Inferior parietal cortex (tissue), 1 donor: Measurements from ENCODE around the gene NDRG4.

Experiments
- DNase-seq: peaks from one replicate; pipeline ENCODE4 v3.0.0-alpha.2; 2016; ENCODE audit errors: extremely low spot score

NDRG4 gene

DNA sequence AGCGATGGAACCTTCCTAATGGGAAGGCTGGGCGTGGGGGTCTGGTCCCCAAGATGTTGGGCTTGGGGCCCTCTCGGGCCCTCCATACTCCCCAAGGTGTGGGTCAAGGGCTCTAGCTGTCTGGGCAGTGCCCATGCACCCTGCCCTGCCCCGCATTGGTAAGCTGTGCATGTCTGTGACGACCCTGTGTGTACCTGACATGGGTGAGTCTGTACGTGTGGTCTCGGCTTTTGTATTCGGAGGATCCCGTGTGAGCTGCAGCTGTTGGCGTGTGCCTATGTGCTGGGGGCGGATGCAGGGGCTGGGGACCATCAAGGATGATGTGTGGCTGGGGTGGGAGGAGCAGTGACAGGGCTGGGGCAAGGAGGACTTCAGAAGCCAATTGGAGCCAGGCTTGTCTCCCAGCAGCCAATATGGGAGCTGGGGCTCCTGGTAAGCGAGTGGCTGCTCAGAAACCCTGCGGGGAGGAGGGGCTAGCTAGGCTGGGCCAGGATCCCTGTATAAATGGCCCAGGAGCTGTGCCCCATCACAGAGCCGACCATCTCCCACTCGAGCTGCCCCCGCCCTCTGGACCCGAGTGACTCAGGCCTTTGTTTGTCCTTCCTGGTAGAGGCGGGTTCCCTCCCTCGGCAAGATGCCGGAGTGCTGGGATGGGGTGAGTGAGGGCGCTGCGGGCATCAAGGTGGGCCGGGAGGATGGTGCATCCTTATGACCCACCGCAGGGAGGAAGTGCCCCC lies at the start of gene NDRG4:
TSS of gene NDRG4 (plus strand) at position 529 of the 737 bp plus-strand sequence. CDS start at position 635, 106 bp downstream.
- peak; percentile 87 for DNase-seq

DNA sequence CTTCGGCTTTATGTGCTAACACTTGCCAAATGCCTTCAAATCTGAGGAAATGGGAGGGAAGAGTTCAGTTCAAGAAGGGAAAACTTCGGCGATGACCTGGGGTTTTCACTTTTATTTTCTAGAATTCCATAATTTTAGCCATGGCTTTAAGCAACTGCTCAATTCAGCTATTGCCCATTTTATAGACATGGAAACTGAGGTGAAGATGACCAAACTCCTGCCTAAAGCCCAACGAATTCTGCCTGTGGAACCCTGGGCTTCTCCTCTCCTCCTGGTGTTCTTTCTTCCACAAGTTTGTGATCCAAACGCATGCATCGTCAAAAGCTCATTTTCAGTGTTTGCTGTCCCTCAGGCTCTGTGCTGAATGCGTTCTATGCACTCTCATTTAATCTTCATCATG lies 49.4 kb upstream of the NDRG4 start:
- DNase-seq, result no peak

DNA sequence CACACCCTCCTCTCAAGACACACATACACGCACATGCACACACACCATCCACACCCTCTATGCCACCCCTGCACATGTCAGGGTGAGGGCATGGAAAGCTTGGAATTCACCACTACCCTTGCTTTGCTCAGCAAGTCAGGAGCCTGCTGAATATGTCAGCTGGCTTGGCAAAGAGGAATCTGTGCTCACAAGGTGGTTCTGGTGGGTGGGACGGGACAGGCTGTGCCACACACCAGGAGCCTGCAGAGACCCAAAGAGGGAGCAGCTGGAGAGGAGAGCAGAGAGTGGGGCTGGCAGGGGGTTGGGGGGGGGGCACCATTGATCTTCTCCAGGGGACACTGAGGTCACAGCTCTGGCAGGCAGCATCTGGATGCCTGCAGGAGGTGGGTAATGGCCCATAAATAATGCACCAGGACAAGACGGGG lies 48.7 kb upstream of the NDRG4 start:
- no peak for DNase-seq

DNA sequence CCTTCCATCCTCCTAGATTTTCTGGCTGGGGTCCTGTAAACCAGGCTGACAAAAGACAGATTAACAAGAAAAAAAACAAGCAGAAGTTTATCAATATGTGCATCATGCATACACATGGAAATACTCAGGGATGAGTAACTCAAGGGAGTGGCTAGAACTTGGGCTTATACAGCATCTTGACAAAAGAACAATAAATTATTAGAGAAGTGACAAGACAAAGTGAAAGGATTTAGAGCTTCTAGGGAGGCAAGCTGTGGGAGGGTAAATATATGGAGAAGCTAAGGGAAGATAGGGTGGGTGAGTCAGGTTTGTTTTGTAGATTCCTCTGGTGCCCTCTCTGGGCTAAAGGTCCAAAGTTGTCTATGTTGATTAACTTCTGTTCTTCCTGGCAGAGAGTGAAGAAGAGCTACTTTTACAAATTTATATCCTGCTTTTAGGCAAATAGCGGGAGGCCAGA lies 48.0 kb upstream of the NDRG4 start:
- no peak for DNase-seq

DNA sequence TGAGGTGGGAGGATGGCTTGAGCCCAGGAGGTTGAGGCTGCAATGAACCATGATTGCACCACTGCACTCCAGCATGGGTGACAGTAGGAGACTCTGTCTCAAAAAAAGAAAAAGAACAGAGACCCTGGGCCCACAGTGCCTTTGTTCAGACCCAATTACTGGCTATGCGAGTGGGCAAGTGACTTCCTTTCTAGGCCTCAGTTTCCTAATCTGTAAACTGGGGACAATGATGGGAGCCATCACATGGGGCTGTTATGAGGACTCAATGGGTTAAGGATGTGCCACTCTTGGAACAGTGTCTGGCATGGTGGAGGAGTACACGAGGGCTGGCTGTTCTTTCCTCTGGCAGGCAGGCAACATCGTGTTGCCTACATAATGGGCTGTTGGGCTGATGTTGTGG lies 47.3 kb upstream of the NDRG4 start:
- no peak for DNase-seq

- DNase-seq, result no peak
Measured at GRCh38 chr16:58454178-58454577, 45.8 kb upstream of the NDRG4 start.

GRCh38 chr16:58454856-58455255 lies 45.1 kb upstream of the NDRG4 start:
- DNase-seq, result no peak

GRCh38 chr16:58455750-58456149 lies 44.2 kb upstream of the NDRG4 start:
- DNase-seq, result no peak

DNA sequence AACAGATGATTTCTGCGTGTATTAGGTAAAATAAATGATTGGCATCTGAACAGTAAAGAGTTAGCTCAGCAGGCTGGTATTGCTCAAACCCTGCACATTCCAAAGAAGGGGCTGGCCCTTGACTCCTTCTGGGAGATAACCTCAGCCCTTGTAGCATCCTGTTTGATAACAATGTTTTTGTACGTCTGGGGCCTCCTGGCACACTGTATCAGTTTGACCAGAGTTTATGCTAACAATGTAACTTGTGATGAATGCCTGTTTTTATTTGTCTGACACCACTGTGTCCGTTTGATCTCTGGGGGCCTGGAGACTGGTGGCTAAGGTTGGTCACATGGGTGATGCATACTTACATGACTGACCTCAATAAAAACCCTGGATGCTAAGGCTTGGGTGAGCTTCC lies 43.8 kb upstream of the NDRG4 start:
- DNase-seq, result no peak

DNA sequence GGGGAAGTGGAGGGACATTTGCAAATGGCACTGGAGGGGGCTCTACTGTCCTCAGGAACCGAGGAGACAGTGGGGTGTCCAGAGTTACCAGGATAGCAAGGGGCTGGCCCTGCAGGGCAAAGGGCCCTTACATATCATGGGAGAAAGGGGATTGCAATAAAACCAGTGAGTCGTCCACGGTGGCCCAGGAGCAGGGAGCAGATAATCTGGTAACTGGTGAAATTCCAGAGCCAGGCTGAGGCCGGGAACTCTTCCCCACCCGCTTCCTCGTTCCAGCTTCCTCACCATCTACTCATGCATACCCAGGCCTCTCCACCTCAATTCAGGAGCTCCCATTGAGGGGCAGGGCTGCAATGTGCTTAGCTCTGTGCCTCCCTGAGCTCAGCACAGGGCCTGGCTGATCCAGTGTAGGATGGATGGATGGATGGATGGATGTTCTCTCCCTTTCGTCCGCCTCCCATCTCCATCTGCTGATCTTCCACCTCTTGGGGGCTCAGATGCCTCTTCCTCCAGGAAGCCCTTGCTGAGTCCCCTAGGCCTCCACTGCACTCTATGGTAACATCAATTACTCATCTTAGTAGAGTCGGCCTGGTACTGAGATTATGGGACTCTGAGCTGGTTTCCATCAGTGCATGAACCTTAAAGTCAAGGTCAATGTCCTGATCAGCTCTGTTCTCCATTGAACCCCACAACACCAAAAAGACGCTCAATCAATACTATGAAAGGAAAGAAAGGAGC lies 41.2 kb upstream of the NDRG4 start:
- DNase-seq, result no peak

DNA sequence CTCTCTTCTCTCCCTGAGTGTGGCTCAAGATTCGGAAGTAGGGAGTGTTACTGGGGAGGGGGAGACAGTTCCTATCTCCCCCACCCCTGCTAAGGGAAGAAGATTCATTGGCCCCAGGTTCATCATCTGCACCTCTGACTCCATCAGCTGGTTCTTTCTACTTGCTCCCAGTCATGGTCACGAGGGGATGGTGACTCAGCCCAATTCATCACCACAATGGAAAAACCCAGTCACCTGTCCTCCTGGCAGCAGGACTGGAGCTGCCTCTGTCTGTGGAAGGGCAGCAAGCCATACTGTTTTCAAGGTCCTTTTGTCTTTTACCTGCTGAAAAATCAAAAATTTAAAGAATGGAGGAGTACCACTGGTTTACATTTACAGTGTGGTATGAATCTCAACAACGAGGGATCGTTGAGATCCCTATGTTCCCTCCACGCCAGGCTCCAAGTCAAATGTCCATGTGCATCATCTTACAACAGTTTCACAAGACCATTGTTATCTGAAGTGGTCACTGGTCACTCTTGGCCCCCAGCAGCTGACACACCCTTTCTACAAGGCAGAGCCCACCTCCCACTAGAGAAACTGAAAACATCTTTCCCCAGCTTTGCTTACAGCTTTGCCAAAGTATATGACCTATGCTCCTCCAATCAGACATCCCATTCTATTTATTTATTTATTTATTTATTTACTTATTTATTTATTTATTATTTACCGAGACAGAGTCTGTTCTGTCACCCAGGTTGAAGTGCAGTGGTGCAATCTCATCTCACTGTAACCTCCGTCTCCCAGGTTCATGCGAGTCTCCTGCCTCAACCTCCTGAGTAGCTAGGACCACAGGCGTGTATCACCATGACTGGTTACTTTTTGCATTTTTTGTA lies 40.4 kb upstream of the NDRG4 start:
- DNase-seq, result no peak

- no peak for DNase-seq
Measured at GRCh38 chr16:58460219-58460610, 39.7 kb upstream of the NDRG4 start.

DNA sequence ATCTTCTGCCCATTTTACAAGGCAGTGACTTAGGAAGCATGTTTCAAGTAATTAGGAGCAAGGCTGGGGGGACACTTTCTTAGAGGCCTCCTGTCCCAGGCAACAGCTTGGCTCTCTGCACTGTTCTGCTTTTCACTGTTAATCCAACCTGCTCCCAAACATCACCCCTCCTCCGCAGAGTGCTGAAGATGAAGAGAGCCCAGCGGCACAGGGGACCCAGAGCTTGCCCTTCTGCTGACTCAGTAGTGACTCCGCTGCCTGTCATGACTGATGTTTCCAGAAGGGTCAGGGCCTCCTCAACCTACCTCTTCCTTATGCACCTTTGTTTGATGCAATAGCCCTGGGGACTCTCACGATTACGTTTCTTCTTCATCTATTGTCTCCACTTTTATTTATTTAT lies 38.9 kb upstream of the NDRG4 start:
- DNase-seq, result no peak

- no peak for DNase-seq
Measured at GRCh38 chr16:58461640-58462039, 38.3 kb upstream of the NDRG4 start.

DNA sequence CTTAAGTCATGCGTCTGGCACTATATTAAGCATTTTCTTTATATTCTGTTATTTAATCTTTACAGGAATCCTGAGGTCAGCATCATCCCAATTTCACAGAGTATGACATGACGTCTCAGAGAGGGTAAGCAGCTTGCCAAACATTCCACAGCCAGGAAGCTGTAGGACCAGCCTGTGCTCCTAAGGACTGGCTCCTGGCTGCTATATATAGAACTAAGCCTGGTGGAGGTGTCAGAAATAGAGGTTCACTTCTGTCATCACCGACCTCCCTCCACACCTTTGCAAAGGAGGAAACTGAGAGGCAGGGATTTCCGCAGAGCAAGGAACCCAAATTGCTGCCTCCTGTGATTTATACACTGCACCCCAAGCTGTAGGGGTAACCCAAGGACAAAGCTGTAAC lies 37.9 kb upstream of the NDRG4 start:
- no peak for DNase-seq

DNA sequence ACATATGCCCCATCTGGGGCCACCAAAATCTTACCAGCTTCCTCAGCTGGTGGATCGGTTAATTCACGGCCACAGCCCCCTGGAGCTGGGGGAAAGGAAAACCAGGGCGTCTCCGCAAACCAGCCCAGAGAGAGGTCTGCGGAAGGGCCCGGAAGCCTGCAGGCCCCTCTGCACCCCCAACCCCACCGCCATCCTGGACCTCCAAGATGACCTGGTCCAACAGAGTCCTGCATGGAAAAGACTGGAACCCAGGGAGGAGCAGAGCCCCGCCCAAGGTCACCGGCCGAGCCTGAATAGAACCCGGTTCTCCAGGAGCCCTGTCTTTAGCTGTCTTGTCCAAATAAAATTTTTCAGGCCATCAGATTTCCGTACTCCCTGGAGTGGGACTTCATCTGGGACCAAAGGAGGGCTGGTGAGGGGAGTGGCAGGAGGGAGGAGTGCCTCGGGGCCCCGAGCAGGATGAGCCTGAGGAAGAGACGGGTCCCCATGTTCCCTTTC lies 37.4 kb upstream of the NDRG4 start:
- DNase-seq, result no peak

GRCh38 chr16:58462997-58463941 lies 36.7 kb upstream of the NDRG4 start:
- no peak for DNase-seq

- no peak for DNase-seq
Measured at GRCh38 chr16:58464047-58464915, 35.7 kb upstream of the NDRG4 start.

DNA sequence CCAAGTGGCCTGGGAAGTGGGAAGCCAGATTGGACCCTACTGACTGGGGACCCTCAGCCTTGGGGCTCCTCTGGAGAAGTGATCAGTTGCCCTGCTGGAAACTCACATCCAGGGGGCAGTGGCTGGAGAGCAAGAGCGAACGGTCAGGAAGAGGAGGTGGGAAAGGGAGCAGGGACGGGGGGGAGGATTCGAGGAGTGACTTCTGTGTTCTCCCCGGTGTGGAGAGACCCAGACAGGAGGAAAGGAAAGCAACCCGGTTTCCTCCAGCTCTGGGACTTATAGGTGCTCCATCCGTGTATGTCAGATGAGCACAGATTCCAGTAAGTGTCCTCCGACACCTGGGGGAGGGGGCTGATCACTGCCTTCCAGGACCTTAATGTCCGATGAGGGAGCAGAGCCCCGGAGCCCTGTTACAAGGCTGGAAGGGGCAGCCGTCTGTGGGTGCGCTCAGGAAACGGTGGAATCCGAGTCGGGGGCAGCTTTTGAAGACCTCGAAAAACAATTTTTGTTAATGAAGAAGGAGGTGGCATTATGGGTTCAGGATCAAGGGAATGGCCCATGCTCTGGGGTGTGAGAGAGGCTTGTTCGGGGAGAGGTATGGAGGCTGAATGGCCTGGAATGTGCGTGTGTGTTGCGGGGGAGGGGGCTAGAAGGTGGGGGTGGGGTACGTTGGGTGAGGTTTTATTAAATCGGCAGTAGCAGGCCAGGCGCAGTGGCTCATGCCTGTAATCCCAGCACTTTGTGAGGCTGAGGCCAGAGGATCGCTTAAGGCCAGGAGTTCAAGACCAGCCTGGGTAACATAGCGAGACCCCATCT lies 34.8 kb upstream of the NDRG4 start:
- DNase-seq, result no peak
